SK-N-SH (cell line): ENCODE measurements around the gene EXOC4. TPM values are rescaled to one million over a fixed set of nuclear protein-coding genes. Genes with fewer than 3 reads are reported as not detected.

ENCODE experiments used
- CTCF ChIA-PET: fragments of 300-600, 350-600 bp; formaldehyde crosslinking; extraction: SDS; loops from one replicate; lab custom pipeline; 2021; lab: Yijun Ruan, JAX
- POLR2A ChIA-PET: fragments of 350-600 bp; sonication (Branson Sonifier 250); formaldehyde crosslinking; extraction: SDS; loops from one replicate; lab custom pipeline; 2020; ENCODE audit warnings: antibody characterized with exemption, inconsistent platforms; lab: Yijun Ruan, JAX
- DNase-seq: peaks from one replicate; pipeline ENCODE4 v3.0.0; 2012
- H2AFZ ChIP-seq: fragments of 200-600 bp; sonication (generic); 2 replicates; pipeline ENCODE4 v1.8.1; 2016; ENCODE audit warnings: antibody characterized with exemption, mild to moderate bottlenecking, low read depth
- H3F3A ChIP-seq: fragments of 200-600 bp; sonication (generic); replicated peaks from 2 replicates; pipeline ENCODE3; 2016; ENCODE audit warnings: antibody characterized with exemption, mild to moderate bottlenecking; ENCODE audit not compliant: insufficient read depth
- H3K27ac ChIP-seq, 2 experiments: fragments of 200-500 bp in 1 of 2; fragments of 200-600 bp in 1 of 2; sonication (Bioruptor generic) in 1 of 2; sonication (generic), shearing (Covaris generic) in 1 of 2; 2 replicates each; pipeline versions ENCODE4 v1.5.1 to v1.6.1; 2014 to 2016; ENCODE audit warnings: low read depth in 2 of 2, inconsistent platforms in 1 of 2, low read length in 1 of 2, mild to moderate bottlenecking in 1 of 2, mixed read lengths in 1 of 2
- H3K27me3 ChIP-seq: fragments of 200-600 bp; sonication (generic), shearing (Covaris generic); 2 replicates; pipeline ENCODE4 v1.6.1; 2016; ENCODE audit warnings: mixed run types; ENCODE audit not compliant: insufficient read depth
- H3K36me3 ChIP-seq, 2 experiments: fragments of 200-500 bp in 1 of 2; fragments of 200-600 bp in 1 of 2; sonication (Bioruptor generic) in 1 of 2; sonication (generic) in 1 of 2; replicated peaks in 1 of 2; 2 replicates each; pipeline versions ENCODE3 to v1.5.1; 2014 to 2016; ENCODE audit warnings: low read length in 1 of 2, mild to moderate bottlenecking in 1 of 2; ENCODE audit not compliant: insufficient read depth in 2 of 2, control insufficient read depth in 1 of 2
- H3K4me1 ChIP-seq, 2 experiments: fragments of 200-500 bp in 1 of 2; fragments of 200-600 bp in 1 of 2; sonication (Bioruptor generic) in 1 of 2; sonication (generic), shearing (Covaris generic) in 1 of 2; 2 replicates each; pipeline versions ENCODE4 v1.5.1 to v1.6.1; 2014 to 2016; ENCODE audit warnings: low read depth in 1 of 2, low read length in 1 of 2, mixed run types in 1 of 2; ENCODE audit not compliant: insufficient read depth in 2 of 2, control insufficient read depth in 1 of 2
- H3K4me2 ChIP-seq: fragments of 200-600 bp; sonication (generic), shearing (Covaris generic); 2 replicates; pipeline ENCODE4 v1.6.1; 2017; ENCODE audit warnings: mixed run types
- H3K4me3 ChIP-seq, 2 experiments: fragments of 200-500 bp in 1 of 2; fragments of 200-600 bp in 1 of 2; sonication (Bioruptor generic) in 1 of 2; sonication (generic), shearing (Covaris generic) in 1 of 2; 2 replicates each; pipeline versions ENCODE4 v1.5.1 to v1.8.1; 2014 to 2016; ENCODE audit warnings: low read depth in 2 of 2, inconsistent platforms in 1 of 2, low read length in 1 of 2, mild to moderate bottlenecking in 1 of 2, mixed read lengths in 1 of 2, moderate library complexity in 1 of 2
- H3K79me2 ChIP-seq: fragments of 200-600 bp; sonication (generic); 2 replicates; pipeline ENCODE4 v1.8.1; 2017; ENCODE audit warnings: mild to moderate bottlenecking; ENCODE audit not compliant: insufficient read depth
- H3K9ac ChIP-seq: fragments of 200-600 bp; sonication (generic); 2 replicates; pipeline ENCODE4 v1.6.1; 2017; ENCODE audit warnings: mixed run types
- H3K9me2 ChIP-seq: fragments of 200-600 bp; sonication (generic); 2 replicates; pipeline ENCODE4 v1.6.1; 2017; ENCODE audit warnings: mixed run types
- H3K9me3 ChIP-seq: fragments of 200-600 bp; sonication (generic); 2 replicates; pipeline ENCODE4 v1.6.1; 2017; ENCODE audit warnings: mixed run types, mild to moderate bottlenecking, moderate library complexity
- H4K20me1 ChIP-seq: fragments of 200-600 bp; sonication (generic); 2 replicates; pipeline ENCODE4 v1.6.1; 2017; ENCODE audit warnings: mild to moderate bottlenecking, mixed run types; ENCODE audit not compliant: insufficient read depth
- EP300 ChIP-seq, 2 experiments: IDR thresholded peaks; 2 replicates each; pipeline versions ENCODE4 v1.4.0 to v1.6.1; 2012; ENCODE audit warnings: borderline replicate concordance in 1 of 2, low read depth in 1 of 2, low read length in 1 of 2
- FOSL2 ChIP-seq: IDR thresholded peaks from 2 replicates; pipeline ENCODE4 v1.4.0; 2012; ENCODE audit warnings: low read depth, mild to moderate bottlenecking, moderate library complexity, borderline replicate concordance
- FOXM1 ChIP-seq: IDR thresholded peaks from 2 replicates; pipeline ENCODE4 v1.4.0; 2012; ENCODE audit warnings: low read depth, mild to moderate bottlenecking
- MAX ChIP-seq: IDR thresholded peaks from 2 replicates; pipeline ENCODE4 v1.4.0; 2012; ENCODE audit warnings: low read depth
- NRF1 ChIP-seq: IDR thresholded peaks from 2 replicates; pipeline ENCODE4 v1.6.1; 2012; ENCODE audit warnings: low read depth, mild to moderate bottlenecking, low read length
- PBX3 ChIP-seq: IDR thresholded peaks from 2 replicates; pipeline ENCODE4; 2012
- POLR2AphosphoS5 ChIP-seq: IDR thresholded peaks from 2 replicates; pipeline ENCODE4 v1.6.1; 2012; ENCODE audit warnings: low read depth, low read length
- REST ChIP-seq: IDR thresholded peaks from 2 replicates; pipeline ENCODE4 v1.6.1; 2012; ENCODE audit warnings: mild to moderate bottlenecking, low read depth, low read length, moderate library complexity
- RFX5 ChIP-seq: IDR thresholded peaks from 2 replicates; pipeline ENCODE4 v1.6.1; 2012; ENCODE audit warnings: mild to moderate bottlenecking, improper control_type of control experiment, low read length
- USF1 ChIP-seq: IDR thresholded peaks from 2 replicates; pipeline ENCODE4 v1.4.0; 2012; ENCODE audit warnings: low read depth, borderline replicate concordance
- WGBS: methylation state at CpG from one replicate; pipeline ENCODE4 v1.1.6; 2017; ENCODE audit warnings: low lambda C conversion rate; 5-methylcytosine and 5-hydroxymethylcytosine counted together
- polyA plus RNA-seq, 3 experiments: library from polyadenylated mRNA; depleted of rRNA; stranded (reverse); fragments of >200 nt; gene quantifications; 2 replicates each; pipeline ENCODE4 v1.2.3, GENCODE V29; 2012

Gene EXOC4
- polyA plus RNA-seq, 1 of the 3 experiments (the other 2 are of a cell fraction) = 37.3 TPM

GRCh38 chr7:134070673-134071072, 817.8 kb downstream of the EXOC4 start:
- no peak for TF ChIP-seq PBX3
- TF ChIP-seq RFX5 = no peak
- no peak for TF ChIP-seq REST
- TF ChIP-seq NRF1 = no peak
- TF ChIP-seq EP300 (IDR thresholded peaks at IDR 0.05; ENCODE audit: borderline replicate concordance in 1 of 2, low read depth in 1 of 2, low read length in 1 of 2) = no peak
- Histone ChIP-seq H3K4me2 (no peak overlapping the region), H3K9me2 (no peaks in the 10 kb centered on the region), H2AFZ (no peak overlapping the region), H3K79me2 (no peaks in the 10 kb centered on the region), H3K27ac (no peak overlapping the region), H3K4me1 (no peaks in the 10 kb centered on the region; a peak in 1 of 4 replicates), H3K9me3 (no peaks in the 10 kb centered on the region), H3F3A (no peaks in the 10 kb centered on the region), H3K36me3 (peaks cover 3 to 7% of the 10 kb centered on the region in 2 experiments), H4K20me1 (no peaks in the 10 kb centered on the region), H3K9ac (no peak overlapping the region), H3K4me3 (no peak overlapping the region), H3K27me3 (no peaks in the 10 kb centered on the region)
- CTCF ChIA-PET = interaction anchor here (0.8 to 1.0 kb wide), 3 partner anchors 22 to 361 kb away, joined by 3 to 4 read pairs (median 3); no protein-coding TSS in a partner anchor
- no peak for DNase-seq
- WGBS = 94% methylated on average over 3 of the region's 3 CpGs
- POLR2A ChIA-PET = interaction anchor here (0.6 kb wide), 1 partner anchor 256 kb away, joined by 4 read pairs; no protein-coding TSS in a partner anchor

GRCh38 chr7:134071355-134072331, 818.8 kb downstream of the EXOC4 start:
- no peaks in the 10 kb centered on the region for H3K79me2 ChIP-seq
- peaks cover 3 to 7% of the 10 kb centered on the region in 2 experiments for H3K36me3 ChIP-seq
- POLR2A ChIA-PET = interaction anchor here (0.6 kb wide), 1 partner anchor 257 kb away, joined by 4 read pairs; no protein-coding TSS in a partner anchor
- H3K4me2 ChIP-seq = no peak overlapping the region
- H3K9me3 ChIP-seq = no peaks in the 10 kb centered on the region
- no peak overlapping the region for H3K27ac ChIP-seq
- H3K4me1 ChIP-seq = no peaks in the 10 kb centered on the region; a peak in 1 of 4 replicates
- no peaks in the 10 kb centered on the region for H3K9me2 ChIP-seq
- H3K27me3 ChIP-seq = no peaks in the 10 kb centered on the region
- DNase-seq = no peak
- H3K4me3 ChIP-seq = no peak overlapping the region
- CTCF ChIA-PET = interaction anchor here (0.7 to 1.0 kb wide), 4 partner anchors 14 to 361 kb away, joined by 3 to 4 read pairs (median 3); no protein-coding TSS in a partner anchor
- H3K9ac ChIP-seq = no peak overlapping the region
- H3F3A ChIP-seq = no peaks in the 10 kb centered on the region
- no peak for TF ChIP-seq POLR2AphosphoS5
- TF ChIP-seq PBX3 = no peak
- TF ChIP-seq FOSL2 = no peak
- TF ChIP-seq USF1 = no peak
- no peak for TF ChIP-seq FOXM1
- TF ChIP-seq MAX = no peak
- no peaks in the 10 kb centered on the region for H4K20me1 ChIP-seq
- H2AFZ ChIP-seq = no peak overlapping the region
